NCI-H2029 (cell line): ENCODE data around the gene SCGB2A2.

ENCODE experiments used
- DNase-seq: peaks from one replicate; lab custom pipeline; 2025; lab: John Stamatoyannopoulos, UW

SCGB2A2 gene

DNA sequence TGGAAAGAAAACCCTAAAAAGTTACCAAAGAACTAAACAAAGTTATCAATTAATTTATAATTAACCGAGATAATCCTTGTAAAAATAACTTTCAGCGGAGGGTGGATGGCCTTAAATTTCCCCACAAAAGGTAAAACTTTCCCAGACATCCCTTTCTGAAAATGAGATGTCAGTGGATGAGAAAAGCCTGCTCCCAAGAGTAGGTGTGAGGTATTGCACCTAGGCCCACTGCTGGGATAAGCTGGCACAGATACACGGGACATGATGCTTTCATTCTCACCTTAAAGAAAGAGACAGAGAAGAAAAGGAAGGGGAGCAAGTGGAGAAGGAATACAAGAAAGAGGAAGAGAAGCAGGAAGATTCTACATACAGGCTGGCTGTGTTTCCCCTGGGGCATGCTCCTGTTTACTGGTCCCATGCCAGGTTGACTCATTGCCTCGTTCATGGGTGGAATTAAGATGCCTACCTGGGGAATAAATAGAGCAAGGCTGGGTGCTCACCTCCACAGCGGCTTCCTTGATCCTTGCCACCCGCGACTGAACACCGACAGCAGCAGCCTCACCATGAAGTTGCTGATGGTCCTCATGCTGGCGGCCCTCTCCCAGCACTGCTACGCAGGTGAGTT is at the start of gene SCGB2A2:
SCGB2A2 (plus strand) TSS at position 505 of the 625 bp plus-strand sequence; CDS start at position 564, 59 bp downstream.
- DNase-seq, result no peak

- no peak for DNase-seq
Observed at GRCh38 chr11:62221498-62221897, 48.5 kb upstream of the SCGB2A2 start.

DNA sequence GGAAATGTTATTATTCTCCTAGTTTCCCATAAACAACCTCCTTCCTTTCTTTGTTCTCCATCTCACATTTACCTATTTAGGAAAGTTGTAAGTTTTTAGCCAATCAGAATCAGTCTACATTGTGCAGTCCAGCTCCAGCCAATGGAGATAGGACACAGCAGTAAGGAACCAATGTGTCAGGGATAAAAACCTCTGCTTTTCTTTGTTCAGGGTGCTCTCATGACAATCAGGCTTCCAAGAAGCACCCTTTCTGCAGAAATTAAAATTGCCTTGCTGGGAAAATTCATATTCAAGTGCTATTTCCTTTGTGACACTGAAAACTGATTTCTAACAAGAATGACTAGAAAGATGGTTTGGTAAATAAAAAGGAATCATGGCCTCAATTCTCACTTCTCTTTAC is 46.9 kb upstream of the SCGB2A2 start:
- no peak for DNase-seq

DNA sequence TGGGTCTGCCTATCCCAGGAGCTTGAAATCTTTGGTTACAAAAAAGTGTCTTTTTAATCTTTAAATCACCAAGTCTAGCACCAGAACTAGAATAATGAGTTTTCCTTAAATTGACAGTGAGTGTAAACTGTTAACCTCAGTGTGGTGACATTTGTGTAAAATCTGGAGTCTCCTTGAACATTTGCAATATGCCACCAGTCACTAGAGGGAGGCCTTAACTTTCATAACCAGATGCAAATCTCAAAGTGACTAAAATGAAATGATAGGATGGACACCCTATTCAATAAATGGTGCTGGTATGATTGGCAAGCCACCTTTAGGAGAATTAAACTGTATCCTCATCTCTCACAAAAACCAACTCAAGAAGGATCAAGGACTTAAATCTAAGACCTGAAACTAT is 36.2 kb upstream of the SCGB2A2 start:
- no peak for DNase-seq

GRCh38 chr11:62236187-62236586 is 33.8 kb upstream of the SCGB2A2 start:
- no peak for DNase-seq

- no peak for DNase-seq
Observed at GRCh38 chr11:62237499-62237898, 32.5 kb upstream of the SCGB2A2 start.

DNA sequence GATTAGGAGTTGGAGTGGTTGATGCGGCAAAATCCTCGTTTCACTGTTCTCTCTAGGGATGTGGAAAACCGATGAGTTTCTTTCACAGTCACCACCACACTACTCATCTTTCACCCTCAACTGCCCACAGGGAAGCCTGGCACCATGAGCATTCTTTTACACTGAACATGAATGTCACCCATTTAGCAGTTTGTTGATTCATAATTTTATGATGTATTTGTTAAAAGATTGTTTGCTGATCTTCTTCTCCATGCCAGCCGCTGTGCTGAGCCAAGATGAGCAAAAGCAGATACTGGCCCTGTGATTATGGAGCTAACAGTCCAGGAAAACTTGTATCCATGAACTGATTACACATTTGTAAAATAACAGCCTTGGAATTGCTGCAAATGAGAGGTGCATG is 31.8 kb upstream of the SCGB2A2 start:
- DNase-seq, result no peak

DNA sequence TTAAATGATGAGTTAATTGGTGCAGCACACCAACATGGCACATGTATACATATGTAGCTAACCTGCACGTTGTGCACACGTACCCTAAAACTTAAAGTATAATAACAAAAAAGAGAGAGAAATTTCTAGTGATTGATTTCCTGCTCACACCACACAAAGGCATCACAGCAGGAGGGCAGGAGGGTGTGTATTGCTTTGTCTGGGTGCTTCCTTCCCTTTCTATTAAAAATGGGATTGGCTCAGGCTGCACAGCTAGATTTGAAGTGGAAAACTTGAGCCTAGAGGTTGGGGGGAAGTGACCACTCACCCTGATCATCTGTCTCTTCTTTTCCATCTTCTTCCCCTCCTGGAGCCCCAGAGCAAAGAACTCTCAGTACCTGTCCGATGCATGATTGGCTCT is 28.9 kb upstream of the SCGB2A2 start:
- DNase-seq, result no peak

GRCh38 chr11:62242021-62242420 is 27.9 kb upstream of the SCGB2A2 start, which contains the start of gene SCGB1D2:
Gene SCGB1D2 (plus strand): TSS chr11:62242239. CDS start chr11:62242308, 69 bp downstream.
- DNase-seq, result peak; percentile 85

DNA sequence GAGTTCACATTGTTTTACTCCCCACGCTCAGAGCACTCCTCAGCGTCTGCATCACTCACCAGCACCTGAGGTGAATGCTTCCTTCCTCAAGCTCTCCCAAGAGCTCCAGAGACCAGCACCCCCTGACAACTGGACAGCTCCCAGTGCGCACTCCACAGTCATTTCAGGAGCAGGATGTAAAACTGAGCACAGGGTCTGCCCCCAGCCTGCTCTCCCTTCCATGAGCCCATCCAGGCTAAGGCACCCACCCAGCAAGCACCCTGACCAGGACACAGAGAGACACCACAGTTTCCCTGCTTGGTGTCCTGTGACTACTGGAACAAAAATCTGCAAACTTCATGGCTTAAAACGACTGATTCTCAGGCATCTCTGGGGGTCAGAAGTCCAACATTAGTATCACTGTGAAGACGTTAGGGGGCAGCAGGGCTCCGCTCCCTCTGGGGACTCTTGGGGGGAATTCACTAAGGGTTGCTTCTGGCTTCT is 24.6 kb upstream of the SCGB2A2 start:
- no peak for DNase-seq

DNA sequence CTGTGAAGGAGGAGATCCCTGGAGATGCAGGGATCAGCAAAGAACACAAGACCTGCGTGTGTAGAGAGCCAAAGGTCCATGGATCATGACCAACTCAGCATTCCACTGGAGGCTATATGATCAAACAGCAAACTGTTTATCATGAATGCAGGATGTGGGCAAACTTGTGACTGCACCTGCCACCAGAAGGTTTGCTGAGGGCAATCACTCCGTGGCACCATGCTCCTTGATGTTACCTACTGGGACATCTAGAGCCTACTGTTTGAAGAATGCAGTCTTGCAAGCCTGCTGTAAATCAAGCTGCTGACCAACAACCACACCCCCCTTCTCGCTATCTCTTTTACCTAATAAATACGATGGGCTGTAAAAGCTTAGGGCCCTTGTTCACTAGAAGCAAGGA is 18.3 kb upstream of the SCGB2A2 start:
- DNase-seq, result no peak

DNA sequence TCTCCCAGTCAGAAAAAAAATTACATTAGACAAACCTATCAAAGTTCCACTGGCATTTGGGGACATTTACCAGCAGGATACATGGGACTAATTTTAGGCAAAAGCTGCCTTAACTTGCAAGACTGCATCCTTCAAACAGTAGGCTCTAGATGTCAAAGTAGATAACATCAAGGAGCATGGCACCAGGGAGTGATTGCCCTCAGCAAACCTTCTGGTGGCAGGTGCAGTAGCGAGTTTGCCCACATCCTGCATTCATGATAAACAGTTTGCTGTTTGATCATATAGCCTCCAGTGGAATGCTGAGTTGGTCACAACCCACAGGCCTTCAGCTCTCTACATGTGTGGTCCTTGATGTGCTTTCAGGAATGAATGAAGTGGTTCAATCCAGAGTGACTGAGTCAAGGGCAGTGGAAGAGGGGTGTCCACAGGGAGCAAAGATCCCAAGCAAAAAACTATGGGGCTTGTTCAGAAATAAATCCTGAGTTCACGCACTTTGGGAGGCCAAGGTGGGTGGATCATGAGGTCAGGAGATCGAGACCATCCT is 15.9 kb upstream of the SCGB2A2 start:
- DNase-seq, result no peak

- no peak for DNase-seq
Observed at GRCh38 chr11:62256281-62256680, 13.7 kb upstream of the SCGB2A2 start.

- no peak for DNase-seq
Observed at GRCh38 chr11:62260261-62260953, 9.6 kb upstream of the SCGB2A2 start.

DNA sequence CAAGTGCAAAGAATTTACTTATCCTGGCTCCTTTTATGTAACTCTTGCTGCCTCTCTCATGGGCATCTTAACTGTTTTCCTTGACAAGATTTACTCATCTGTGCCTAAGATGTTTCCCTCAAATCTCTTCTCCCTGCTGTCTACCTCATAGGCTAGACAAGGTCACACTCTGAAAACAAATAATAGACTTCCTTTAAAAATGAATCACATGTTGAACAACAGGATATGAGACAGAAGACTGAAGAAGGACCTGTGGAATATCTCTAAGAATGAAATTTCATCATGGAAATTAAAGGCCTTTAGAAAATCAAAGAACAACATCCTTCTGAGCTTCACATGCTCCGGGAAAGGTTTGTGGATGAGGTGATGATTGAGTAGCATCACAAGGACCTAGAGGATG is 6.0 kb upstream of the SCGB2A2 start:
- no peak for DNase-seq

DNA sequence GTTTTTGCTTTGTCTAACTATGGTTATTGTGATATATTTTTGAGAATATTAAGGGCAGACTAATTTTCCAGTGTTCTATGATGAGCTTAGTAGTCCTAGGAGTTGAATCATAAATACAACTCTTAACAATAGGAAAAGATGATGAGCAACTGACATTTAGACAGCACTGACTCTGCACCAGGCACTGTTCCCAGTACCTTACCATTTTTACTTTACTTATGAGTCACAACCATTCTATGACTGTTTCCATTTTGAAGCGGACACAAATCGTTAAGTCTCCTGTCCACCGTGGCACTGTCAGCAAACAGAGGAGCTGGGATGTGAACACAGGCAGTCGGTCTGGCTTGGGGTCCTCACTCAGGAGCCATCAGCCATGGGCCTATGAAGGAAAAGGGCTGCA is 3.4 kb upstream of the SCGB2A2 start:
- DNase-seq, result no peak

- DNase-seq, result no peak
Observed at GRCh38 chr11:62267050-62267449, 2.9 kb upstream of the SCGB2A2 start.

- DNase-seq, result no peak
Observed at GRCh38 chr11:62267576-62267975, 2.4 kb upstream of the SCGB2A2 start.

DNA sequence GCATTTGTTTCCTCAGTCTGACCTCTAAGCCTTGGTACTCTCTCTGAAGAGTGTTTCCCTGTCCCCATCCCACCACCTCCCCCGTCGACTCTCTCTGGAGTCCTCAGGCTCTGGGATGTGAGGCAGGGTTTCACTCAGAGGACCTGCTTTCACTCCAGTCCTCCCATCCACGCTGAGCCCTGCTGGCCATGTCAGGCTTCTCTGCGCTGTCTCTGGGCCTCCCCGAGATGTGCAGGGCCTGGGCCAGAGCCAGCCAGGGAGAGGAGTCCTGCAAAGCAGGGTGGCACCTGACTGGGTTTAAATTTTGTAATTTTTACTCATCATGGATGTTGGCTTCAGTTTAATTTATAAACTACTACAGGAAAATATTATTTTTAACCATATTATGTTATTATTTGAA is 3.3 kb downstream of the SCGB2A2 start:
- DNase-seq, result no peak

DNA sequence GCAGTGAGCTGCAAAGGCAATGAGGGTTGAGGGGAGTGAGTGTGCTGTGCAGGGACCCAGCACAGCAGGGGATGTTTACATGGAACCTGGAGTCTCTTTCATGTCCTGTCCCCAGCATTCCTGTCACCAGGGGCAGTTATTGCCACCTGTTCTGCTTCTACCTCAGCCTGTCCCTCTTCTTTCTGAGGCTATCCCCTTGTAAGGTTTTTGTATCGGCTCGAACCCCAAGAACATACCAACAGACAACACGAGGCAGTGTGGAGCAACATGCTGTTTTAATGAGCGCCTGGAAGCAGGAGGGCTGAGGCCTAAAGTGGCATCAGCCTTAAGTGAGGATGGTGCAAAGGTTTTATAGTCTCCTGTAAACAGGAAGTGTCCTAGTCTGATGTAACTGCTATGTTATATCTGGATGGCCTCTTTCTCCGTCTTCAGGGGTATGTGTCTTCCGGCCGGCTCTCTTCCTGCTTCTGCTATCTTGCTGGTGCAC is 3.9 kb downstream of the SCGB2A2 start:
- DNase-seq, result no peak

GRCh38 chr11:62280452-62280851 is 10.5 kb downstream of the SCGB2A2 start:
- no peak for DNase-seq

DNA sequence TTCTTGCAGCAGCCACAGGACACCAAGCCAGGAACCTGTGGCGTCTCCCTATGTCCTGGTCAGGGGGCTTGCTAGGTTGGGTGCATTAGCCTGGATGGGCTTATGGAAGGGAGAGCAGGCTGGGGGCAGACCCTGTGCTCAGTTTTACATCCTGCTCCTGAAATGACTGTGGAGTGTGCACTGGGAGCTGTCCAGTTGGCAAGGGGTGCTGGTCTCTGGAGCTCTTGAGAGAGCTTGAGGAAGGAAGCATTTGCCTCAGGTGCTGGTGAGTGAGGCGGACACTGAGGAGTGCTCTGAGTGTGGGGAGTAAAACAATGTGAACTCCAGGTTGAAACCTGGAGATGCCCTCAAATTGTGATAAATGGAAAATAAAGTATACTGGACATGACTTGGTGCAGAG is 25.5 kb downstream of the SCGB2A2 start:
- DNase-seq, result no peak

DNA sequence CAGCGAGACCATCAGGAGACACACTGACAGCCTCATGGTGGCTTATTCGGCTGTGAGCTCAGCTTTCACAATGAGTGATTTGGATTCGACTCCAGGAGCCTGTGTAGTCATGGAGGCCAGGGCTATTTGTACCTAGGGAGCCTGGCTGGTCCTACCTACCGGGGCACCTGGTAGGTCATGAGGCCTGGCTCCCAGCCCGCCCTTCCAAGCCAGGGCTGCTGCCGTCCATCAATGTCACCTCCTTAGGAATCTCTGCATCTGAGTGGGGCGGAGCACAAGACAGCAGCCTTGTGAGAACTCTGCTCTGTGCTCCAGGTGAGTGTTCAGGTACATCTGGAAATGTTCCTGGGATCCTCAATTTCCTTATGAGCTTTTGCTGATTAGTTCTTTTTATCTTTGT is 29.0 kb downstream of the SCGB2A2 start, which contains the start of gene SCGB1D4:
SCGB1D4 (minus strand) TSS at position 101 of the 400 bp plus-strand sequence; CDS start at position 36, 65 bp downstream.
- DNase-seq, result no peak
